Calu3 (cell line): ENCODE data around the gene KRT14. TPM values are rescaled to one million over a fixed set of nuclear protein-coding genes. Genes with fewer than 3 reads are reported as not detected.
"Not testable (repeated sequence)": the region's sequence is repeated elsewhere in the genome, so short reads cannot be mapped to it uniquely, and the experiment has no call there.

Experiments used
- BruUV-seq: library from RNA; stranded (reverse); fragments of 400-500 nt; replicated peaks from 2 replicates; lab custom pipeline; 2021; lab: Mats Ljungman, UMichigan
- CTCF ChIA-PET: fragments of 300-600 bp; sonication (Branson Sonifier 250); formaldehyde crosslinking; loops from one replicate; lab custom pipeline; 2022; ENCODE audit warnings: antibody characterized with exemption; lab: Charles Lee
- DNase-seq: peaks from one replicate; pipeline ENCODE4 v3.0.0; 2022
- H3K27ac Mint-ChIP-seq: one replicate; pipeline ENCODE4 v1.8.0; 2022; ENCODE audit warnings: mixed read lengths; ENCODE audit not compliant: unreplicated experiment
- H3K27me3 Mint-ChIP-seq: one replicate; pipeline ENCODE4 v1.8.0; 2022; ENCODE audit warnings: mixed read lengths; ENCODE audit not compliant: unreplicated experiment
- H3K36me3 Mint-ChIP-seq: one replicate; pipeline ENCODE4 v1.8.0; 2022; ENCODE audit warnings: mild to moderate bottlenecking, moderate library complexity, mixed read lengths; ENCODE audit not compliant: insufficient read depth, unreplicated experiment
- H3K4me1 Mint-ChIP-seq: one replicate; pipeline ENCODE4 v1.8.0; 2022; ENCODE audit warnings: mild to moderate bottlenecking, low read depth, mixed read lengths; ENCODE audit not compliant: unreplicated experiment
- H3K4me3 Mint-ChIP-seq: one replicate; pipeline ENCODE4 v1.8.0; 2022; ENCODE audit warnings: mild to moderate bottlenecking, low read depth, moderate library complexity, mixed read lengths; ENCODE audit not compliant: unreplicated experiment
- H3K9me3 Mint-ChIP-seq: one replicate; pipeline ENCODE4 v1.8.0; 2022; ENCODE audit warnings: low read depth, mixed read lengths; ENCODE audit not compliant: unreplicated experiment
- CTCF ChIP-seq: fragments of 200-600 bp; IDR thresholded peaks from one replicate; pipeline ENCODE4 v1.8.0; 2022; ENCODE audit warnings: antibody characterized with exemption; ENCODE audit not compliant: unreplicated experiment
- intact Hi-C: fragments of 100-400 bp; cut with micrococcal nuclease; formaldehyde crosslinking; loops from one replicate; pipeline ENCODE4 v1.10.0; 2022; ENCODE audit not compliant: unreplicated experiment
- total RNA-seq: library from RNA; stranded (reverse); gene quantifications from 2 replicates; pipeline ENCODE4 v1.2.3, GENCODE V29; 2022

Gene KRT14
- total RNA-seq, 1 experiment from 2014 or later, result 12.2 TPM

GRCh38 chr17:41610965-41611640, 24.4 kb upstream of the KRT14 start:
- H3K4me3 Mint-ChIP-seq, result no peak overlapping the region
- no peak overlapping the region for H3K27ac Mint-ChIP-seq
- CTCF ChIA-PET, result interaction anchor here (0.8 to 1.2 kb wide), 4 partner anchors 10 to 62 kb away, joined by 3 to 7 read pairs (median 3); no protein-coding TSS in a partner anchor
- H3K27me3 Mint-ChIP-seq, result peaks cover 12% of the 10 kb centered on the region
- no peak for DNase-seq
- H3K4me1 Mint-ChIP-seq, result peaks cover 41% of the 10 kb centered on the region
- H3K9me3 Mint-ChIP-seq, result peaks cover 9% of the 10 kb centered on the region
- intact Hi-C loops, result no loop called here
- BruUV-seq, result no TSS peak
- H3K36me3 Mint-ChIP-seq, result peaks cover 11% of the 10 kb centered on the region
- TF ChIP-seq CTCF, result no peak

- H3K36me3 Mint-ChIP-seq, BruUV-seq, DNase-seq, H3K9me3 Mint-ChIP-seq, H3K4me3 Mint-ChIP-seq, intact Hi-C loops, H3K27ac Mint-ChIP-seq: not testable (repeated sequence)
- CTCF ChIA-PET, result interaction anchor here (1.0 to 1.2 kb wide), 3 partner anchors 9 to 61 kb away, joined by 3 read pairs; no protein-coding TSS in a partner anchor
- H3K4me1 Mint-ChIP-seq, result peaks cover 32% of the 10 kb centered on the region
- H3K27me3 Mint-ChIP-seq, result peaks cover 12% of the 10 kb centered on the region
Observed at GRCh38 chr17:41610061-41610517, 23.4 kb upstream of the KRT14 start.

GRCh38 chr17:41606930-41607329, 20.2 kb upstream of the KRT14 start:
- not testable (repeated sequence) for BruUV-seq

GRCh38 chr17:41602524-41602923, 15.8 kb upstream of the KRT14 start:
- no peaks in the 10 kb centered on the region for H3K27me3 Mint-ChIP-seq
- CTCF ChIA-PET, result interaction anchor here (0.6 to 2.4 kb wide), 6 partner anchors 8 to 1502 kb away, joined by 3 to 9 read pairs (median 4); partner anchors contain the start of gene NR1D1
- intact Hi-C loops, result no loop called here
- no peaks in the 10 kb centered on the region for H3K36me3 Mint-ChIP-seq
- no peak overlapping the region for H3K4me3 Mint-ChIP-seq
- H3K27ac Mint-ChIP-seq, result no peak overlapping the region
- no TSS peak for BruUV-seq
- H3K9me3 Mint-ChIP-seq, result peaks cover 9% of the 10 kb centered on the region
- H3K4me1 Mint-ChIP-seq, result no peaks in the 10 kb centered on the region
- TF ChIP-seq CTCF, result no peak
- no peak for DNase-seq

More at GRCh38 chr17:41606930-41607329, 20.2 kb upstream of the KRT14 start:
- intact Hi-C loops, H3K9me3 Mint-ChIP-seq, CTCF ChIA-PET, H3K4me1 Mint-ChIP-seq, DNase-seq, H3K27ac Mint-ChIP-seq, H3K4me3 Mint-ChIP-seq, H3K36me3 Mint-ChIP-seq: not testable (repeated sequence)
- peaks cover 12% of the 10 kb centered on the region for H3K27me3 Mint-ChIP-seq

GRCh38 chr17:41600318-41600717, 13.6 kb upstream of the KRT14 start:
- no peak for TF ChIP-seq CTCF
- CTCF ChIA-PET, result no interaction called here
- intact Hi-C loops, result no loop called here
- H3K4me3 Mint-ChIP-seq, result no peak overlapping the region
- DNase-seq, result no peak
- H3K36me3 Mint-ChIP-seq, result no peaks in the 10 kb centered on the region
- H3K27me3 Mint-ChIP-seq, result peaks cover 10% of the 10 kb centered on the region
- no peaks in the 10 kb centered on the region for H3K4me1 Mint-ChIP-seq
- BruUV-seq, result no TSS peak
- H3K27ac Mint-ChIP-seq, result no peak overlapping the region
- H3K9me3 Mint-ChIP-seq, result no peaks in the 10 kb centered on the region
